Liver (tissue), 9 donors: ENCODE data around the gene RFPL4AL1. TPM values are rescaled to one million over a fixed set of nuclear protein-coding genes. Genes with fewer than 3 reads are reported as not detected.
"Not testable (repeated sequence)": the region's sequence is repeated elsewhere in the genome, so short reads cannot be mapped to it uniquely, and the experiment has no call there.

ENCODE experiments used
- DNase-seq: peaks from one replicate; pipeline ENCODE4 v3.0.0-alpha.2; 2017; ENCODE audit warnings: low spot score
- H3K27ac ChIP-seq, 2 donors: one replicate each; pipeline ENCODE4 v1.7.0; 2013; ENCODE audit warnings: inconsistent platforms in 2 of 2, low read length in 2 of 2, control low read depth in 1 of 2, low read depth in 1 of 2, mild to moderate bottlenecking in 1 of 2
- H3K27me3 ChIP-seq, 4 donors: one replicate each; pipeline versions ENCODE4 v1.6.1 to v1.7.0; 2013; ENCODE audit warnings: low read length in 3 of 4, inconsistent platforms in 1 of 4, mild to moderate bottlenecking in 1 of 4, moderate library complexity in 1 of 4; ENCODE audit not compliant: control insufficient read depth in 4 of 4, insufficient read depth in 4 of 4
- H3K36me3 ChIP-seq, 4 donors: one replicate each; pipeline versions ENCODE4 v1.6.1 to v1.7.0; 2013; ENCODE audit warnings: low read length in 3 of 4, mild to moderate bottlenecking in 3 of 4, low read depth in 1 of 4, moderate library complexity in 1 of 4; ENCODE audit not compliant: control insufficient read depth in 4 of 4, insufficient read depth in 3 of 4
- H3K4me1 ChIP-seq, 4 donors: one replicate each; pipeline versions ENCODE4 v1.6.1 to v1.7.0; 2013; ENCODE audit warnings: low read length in 3 of 4, mild to moderate bottlenecking in 3 of 4, moderate library complexity in 1 of 4; ENCODE audit not compliant: control insufficient read depth in 4 of 4, insufficient read depth in 4 of 4
- H3K4me3 ChIP-seq, 3 donors: one replicate each; pipeline versions ENCODE4 v1.6.1 to v1.7.0; 2013; ENCODE audit warnings: low read length in 3 of 3, control low read depth in 1 of 3, low read depth in 1 of 3, mild to moderate bottlenecking in 1 of 3
- H3K9ac ChIP-seq, 2 donors: one replicate each; pipeline ENCODE4 v1.7.0; 2013; ENCODE audit warnings: low read length in 2 of 2, mild to moderate bottlenecking in 2 of 2, moderate library complexity in 2 of 2, control low read depth in 1 of 2, low read depth in 1 of 2
- H3K9me3 ChIP-seq, 4 donors: one replicate each; pipeline versions ENCODE4 v1.6.1 to v1.7.0; 2013; ENCODE audit warnings: low read length in 3 of 4; ENCODE audit not compliant: control insufficient read depth in 4 of 4
- ATF3 ChIP-seq: IDR thresholded peaks from 2 replicates; pipeline ENCODE4 v1.6.1; 2016; ENCODE audit warnings: antibody characterized with exemption
- CTCF ChIP-seq: fragments of 150-350 bp; IDR thresholded peaks from 2 replicates; pipeline ENCODE4 v1.5.1; 2017; ENCODE audit warnings: improper control_type of control experiment, low read depth, low read length; ENCODE audit not compliant: missing input control
- EGR1 ChIP-seq, 2 donors: IDR thresholded peaks; 2 replicates each; pipeline ENCODE4 v1.6.1; 2016 to 2018; ENCODE audit warnings: antibody characterized with exemption in 2 of 2, low read depth in 2 of 2
- FOXA1 ChIP-seq: IDR thresholded peaks from 2 replicates; pipeline ENCODE4 v1.6.1; 2016; ENCODE audit warnings: antibody characterized with exemption
- FOXA2 ChIP-seq: IDR thresholded peaks from 2 replicates; pipeline ENCODE4 v1.6.1; 2016; ENCODE audit warnings: antibody characterized with exemption
- GABPA ChIP-seq, 2 donors: IDR thresholded peaks in 1 of 2; conservative IDR thresholded peaks in 1 of 2; 2 replicates each; pipeline ENCODE4 v1.6.1; 2016; ENCODE audit warnings: antibody characterized with exemption in 2 of 2, mild to moderate bottlenecking in 1 of 2, moderate library complexity in 1 of 2
- HNF4A ChIP-seq, 2 donors: conservative IDR thresholded peaks; 2 replicates each; pipeline ENCODE4 v1.6.1; 2016; ENCODE audit warnings: antibody characterized with exemption in 2 of 2, mild to moderate bottlenecking in 2 of 2
- HNF4G ChIP-seq: IDR thresholded peaks from 2 replicates; pipeline ENCODE4 v1.6.1; 2016; ENCODE audit warnings: antibody characterized with exemption
- JUND ChIP-seq, 2 donors: IDR thresholded peaks; 2 replicates each; pipeline ENCODE4 v1.6.1; 2016; ENCODE audit warnings: antibody characterized with exemption in 2 of 2
- MAX ChIP-seq: IDR thresholded peaks from 2 replicates; pipeline ENCODE4 v1.6.1; 2016; ENCODE audit warnings: antibody characterized with exemption
- RAD21 ChIP-seq, 2 donors: IDR thresholded peaks; 2 replicates each; pipeline ENCODE4 v1.6.1; 2016; ENCODE audit warnings: antibody characterized with exemption in 2 of 2, mild to moderate bottlenecking in 2 of 2
- REST ChIP-seq: IDR thresholded peaks from 2 replicates; pipeline ENCODE4 v1.6.1; 2016; ENCODE audit warnings: antibody characterized with exemption, mild to moderate bottlenecking
- RXRA ChIP-seq, 2 donors: IDR thresholded peaks; 2 replicates each; pipeline ENCODE4 v1.6.1; 2017 to 2018; ENCODE audit warnings: antibody characterized with exemption in 2 of 2, mild to moderate bottlenecking in 1 of 2
- SP1 ChIP-seq: IDR thresholded peaks from 2 replicates; pipeline ENCODE4 v1.6.1; 2018; ENCODE audit warnings: antibody characterized with exemption, mild to moderate bottlenecking
- YY1 ChIP-seq: IDR thresholded peaks from 2 replicates; pipeline ENCODE4 v1.6.1; 2016; ENCODE audit warnings: antibody characterized with exemption, mild to moderate bottlenecking
- ZBTB33 ChIP-seq: IDR thresholded peaks from 2 replicates; pipeline ENCODE4 v1.6.1; 2016; ENCODE audit warnings: antibody characterized with exemption
- WGBS: extraction: QIAGEN DNeasy Blood & Tissue Kit; methylation state at CpG from one replicate; pipeline ENCODE4 v1.1.7; 2013; 5-methylcytosine and 5-hydroxymethylcytosine counted together
- polyA plus RNA-seq, 2 donors: library from polyadenylated mRNA; stranded (reverse) in 1 of 2; unstranded in 1 of 2; fragments of 200-250 nt in 1 of 2; fragments of >200 nt in 1 of 2; fragmentation: Nextera tagmentation in 1 of 2; extraction: Ambion mirVana in 1 of 2; gene quantifications; one replicate each; pipeline versions ENCODE4 v1.2.1 to v1.2.3, GENCODE V29; 2013 to 2015
- total RNA-seq, 2 donors: library from RNA; depleted of rRNA; stranded (reverse); fragments of >200 nt; gene quantifications; one replicate each; pipeline ENCODE4 v1.2.3, GENCODE V29; 2014
- donor health status: healthy.
- donor health status: healthy.
- donor health status: healthy.
- donor health status: healthy.
- donor health status: healthy.

Gene RFPL4AL1
- total and polyA plus RNA-seq, 4 donors, result 0.13 to 0.33 TPM; not detected in 2

- WGBS, result 76% methylated on average over 6 of the region's 6 CpGs
- no peak for TF ChIP-seq FOXA1
- no peak for TF ChIP-seq EGR1 (IDR thresholded peaks at IDR 0.05; ENCODE audit: low read depth in 2 of 2)
- no peak for TF ChIP-seq MAX
- no peak for TF ChIP-seq RAD21 (IDR thresholded peaks at IDR 0.05)
- no peak for TF ChIP-seq CTCF
- TF ChIP-seq RXRA (IDR thresholded peaks at IDR 0.05), result no peak
- no peak for TF ChIP-seq YY1
- TF ChIP-seq SP1, result no peak
- Histone ChIP-seq H3K27me3 (no peaks in the 10 kb centered on the region), H3K36me3 (peaks cover 0 to 2% (median 0%) of the 10 kb centered on the region in 4 donors), H3K27ac (no peak overlapping the region), H3K9me3 (no peaks in the 10 kb centered on the region), H3K9ac (no peak overlapping the region), H3K4me3 (no peak overlapping the region), H3K4me1 (peaks cover 0 to 9% (median 4%) of the 10 kb centered on the region in 4 donors)
- DNase-seq, result no peak
Observed at GRCh38 chr19:55750715-55751114, 18.2 kb upstream of the RFPL4AL1 start.

GRCh38 chr19:55753401-55753800 is 15.5 kb upstream of the RFPL4AL1 start:
- H3K9me3 ChIP-seq, result no peaks in the 10 kb centered on the region
- no peak for DNase-seq
- no peak overlapping the region for H3K9ac ChIP-seq
- H3K27me3 ChIP-seq, result no peaks in the 10 kb centered on the region
- TF ChIP-seq RXRA (IDR thresholded peaks at IDR 0.05) (peak; percentile 16 to 60), REST (peak; percentile 53), YY1 (peak; percentile 72), ZBTB33 (peak; percentile 50), FOXA1 (no peak), HNF4G (peak; percentile 69), HNF4A (conservative IDR thresholded peaks at IDR 0.05) (peak; percentile 88 to 89), RAD21 (IDR thresholded peaks at IDR 0.05) (peak; percentile 27 to 38), FOXA2 (no peak), MAX (peak; percentile 21), GABPA (IDR thresholded peaks at IDR 0.05 in 1 of 2, conservative IDR thresholded peaks at IDR 0.05 in 1 of 2) (no peak), JUND (IDR thresholded peaks at IDR 0.05) (peak in 1 of 2 donors; percentile 42), SP1 (peak; percentile 86), ATF3 (no peak)
- no peak overlapping the region for H3K4me3 ChIP-seq
- peaks cover 0 to 2% (median 0%) of the 10 kb centered on the region in 4 donors for H3K36me3 ChIP-seq
- H3K27ac ChIP-seq, result no peak overlapping the region
- WGBS, result 27% methylated on average over 3 of the region's 3 CpGs
- H3K4me1 ChIP-seq, result peaks cover 0 to 9% (median 4%) of the 10 kb centered on the region in 4 donors

GRCh38 chr19:55756808-55757207 is 12.1 kb upstream of the RFPL4AL1 start:
- not testable (repeated sequence) for H3K4me1 ChIP-seq, DNase-seq, H3K27ac ChIP-seq, H3K4me3 ChIP-seq, H3K36me3 ChIP-seq, H3K9me3 ChIP-seq, H3K27me3 ChIP-seq, H3K9ac ChIP-seq
- WGBS, result 82% methylated on average over 4 of the region's 4 CpGs

GRCh38 chr19:55758797-55759196 is 10.1 kb upstream of the RFPL4AL1 start, which contains the start of gene RFPL4A:
TSS of gene RFPL4A (plus strand) at chr19:55759097. CDS start at chr19:55761801, 2,704 bp downstream.
- WGBS, result 89% methylated on average over 2 of the region's 3 CpGs
- H3K9me3 ChIP-seq, H3K4me1 ChIP-seq, H3K9ac ChIP-seq, H3K4me3 ChIP-seq, H3K36me3 ChIP-seq, DNase-seq, H3K27ac ChIP-seq, H3K27me3 ChIP-seq: not testable (repeated sequence)
